ENCODE measurements around the gene ATF7.
"Not testable (repeated sequence)": the region's sequence is repeated elsewhere in the genome, so short reads cannot be mapped to it uniquely, and the experiment has no call there.

Gene ATF7

DNA sequence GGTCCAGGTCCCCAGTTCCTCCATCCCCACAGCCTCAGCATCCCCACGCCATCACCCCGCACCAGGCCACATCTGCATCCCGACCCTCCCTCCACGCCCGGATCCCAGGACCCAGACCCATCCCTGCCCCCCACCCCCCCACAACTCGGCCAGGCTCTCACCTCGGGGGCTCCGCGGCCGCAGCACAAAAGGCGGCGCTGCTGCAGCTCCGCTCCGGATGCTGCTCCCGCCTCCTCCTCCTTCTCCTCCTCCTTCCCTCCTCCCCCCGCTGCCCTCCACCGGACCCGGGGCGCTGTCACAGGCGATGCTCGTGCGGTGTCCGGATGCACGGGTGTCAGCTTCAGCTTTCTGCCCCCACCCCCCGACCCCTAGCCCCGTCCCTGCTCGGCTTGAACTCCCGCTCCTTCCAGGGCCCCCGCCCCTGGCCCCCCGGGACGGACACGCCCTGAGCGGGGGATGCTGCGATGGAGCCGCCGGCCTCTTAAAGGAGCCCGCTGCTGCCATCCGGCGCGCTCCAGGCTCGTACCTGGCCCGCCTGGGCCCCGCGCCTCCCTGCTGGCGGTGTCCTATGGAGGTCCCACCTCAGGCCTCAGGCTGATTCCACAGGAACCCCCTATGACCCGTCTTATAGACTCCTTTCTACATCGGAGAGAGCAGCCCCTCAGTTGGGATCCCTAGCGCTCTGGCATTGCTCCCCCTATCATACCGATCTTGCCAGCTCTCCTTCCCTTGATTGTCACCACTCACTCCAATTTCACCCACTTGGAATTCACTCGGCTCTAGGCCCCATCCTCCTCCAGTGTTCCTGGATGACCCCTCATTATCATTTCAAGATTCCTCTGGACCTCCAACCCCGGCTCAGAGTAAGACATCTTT is 126.7 kb downstream of the ATF7 start, which contains the start of gene MAP3K12:
Gene MAP3K12 (minus strand): TSS at position 193 of the 876 bp plus-strand sequence. CDS start 12,067 bp downstream, outside the sequence.
- peak; percentile 42 for DNase-seq

GRCh38 chr12:53498235-53498630 is 127.9 kb downstream of the ATF7 start:
- DNase-seq = no peak

- no peak for DNase-seq
These were observed 128.7 kb downstream of the ATF7 start for GRCh38 chr12:53497461-53497860.

DNA sequence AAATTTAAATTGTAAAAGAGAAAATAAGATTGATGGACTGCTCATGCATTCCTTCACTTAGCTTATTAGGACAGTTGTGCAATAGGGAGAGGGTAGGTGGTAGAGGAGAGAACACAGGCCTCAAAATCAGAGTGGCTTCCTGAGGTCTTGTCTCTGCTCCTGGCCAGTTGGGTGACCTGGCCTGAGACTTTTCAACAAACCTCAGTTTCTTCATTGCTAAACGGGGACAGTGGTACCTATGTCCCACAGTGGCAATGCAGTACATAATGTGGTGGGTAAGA is 129.5 kb downstream of the ATF7 start:
- no peak for DNase-seq

- DNase-seq = no peak
These were observed 130.1 kb downstream of the ATF7 start for GRCh38 chr12:53495903-53496751.

DNA sequence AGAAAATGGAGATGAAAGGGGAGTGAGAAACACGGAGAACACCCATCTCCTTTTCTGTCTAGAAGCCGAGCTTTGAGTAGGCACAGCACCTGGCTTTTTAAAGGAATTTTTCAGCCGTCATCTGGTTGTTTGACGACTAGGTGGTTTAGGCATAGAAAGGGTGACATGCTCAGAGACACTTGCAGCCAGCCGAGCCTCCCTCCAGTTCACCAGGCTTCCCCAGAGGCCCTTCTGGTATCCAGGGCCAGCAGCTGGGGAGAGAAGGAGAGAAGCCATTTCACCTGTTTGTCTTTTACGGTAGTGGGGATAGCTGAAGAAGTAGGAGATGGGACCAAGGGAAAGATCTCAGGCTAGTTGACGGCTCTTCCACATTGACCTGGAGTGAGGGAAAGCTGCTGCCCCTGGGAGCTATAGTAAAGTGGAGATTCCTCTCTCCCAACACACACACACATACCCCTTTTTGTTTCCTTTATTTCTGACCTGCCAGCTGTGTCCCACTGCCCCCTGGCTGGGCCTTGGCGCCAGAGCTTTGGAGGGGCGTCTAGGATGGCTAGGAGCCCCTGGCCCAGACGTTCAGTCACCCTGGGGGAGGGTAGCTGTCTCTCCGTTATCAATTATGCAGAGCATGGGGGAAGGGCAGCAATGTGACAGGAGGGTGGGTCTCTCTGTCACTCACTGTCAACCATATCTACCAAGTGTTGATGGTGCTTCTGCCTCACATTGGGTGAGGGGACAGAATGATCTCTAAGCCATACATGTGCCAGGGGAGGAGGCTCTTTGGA is 132.4 kb downstream of the ATF7 start:
- no peak for DNase-seq

GRCh38 chr12:53492830-53493609 is 133.2 kb downstream of the ATF7 start:
- DNase-seq = peak; percentile 36

GRCh38 chr12:53492188-53492587 is 134.0 kb downstream of the ATF7 start:
- DNase-seq = no peak

GRCh38 chr12:53489242-53489864 is 136.8 kb downstream of the ATF7 start:
- no peak for DNase-seq

- no peak for DNase-seq
These were observed 139.3 kb downstream of the ATF7 start for GRCh38 chr12:53486736-53487487.

DNA sequence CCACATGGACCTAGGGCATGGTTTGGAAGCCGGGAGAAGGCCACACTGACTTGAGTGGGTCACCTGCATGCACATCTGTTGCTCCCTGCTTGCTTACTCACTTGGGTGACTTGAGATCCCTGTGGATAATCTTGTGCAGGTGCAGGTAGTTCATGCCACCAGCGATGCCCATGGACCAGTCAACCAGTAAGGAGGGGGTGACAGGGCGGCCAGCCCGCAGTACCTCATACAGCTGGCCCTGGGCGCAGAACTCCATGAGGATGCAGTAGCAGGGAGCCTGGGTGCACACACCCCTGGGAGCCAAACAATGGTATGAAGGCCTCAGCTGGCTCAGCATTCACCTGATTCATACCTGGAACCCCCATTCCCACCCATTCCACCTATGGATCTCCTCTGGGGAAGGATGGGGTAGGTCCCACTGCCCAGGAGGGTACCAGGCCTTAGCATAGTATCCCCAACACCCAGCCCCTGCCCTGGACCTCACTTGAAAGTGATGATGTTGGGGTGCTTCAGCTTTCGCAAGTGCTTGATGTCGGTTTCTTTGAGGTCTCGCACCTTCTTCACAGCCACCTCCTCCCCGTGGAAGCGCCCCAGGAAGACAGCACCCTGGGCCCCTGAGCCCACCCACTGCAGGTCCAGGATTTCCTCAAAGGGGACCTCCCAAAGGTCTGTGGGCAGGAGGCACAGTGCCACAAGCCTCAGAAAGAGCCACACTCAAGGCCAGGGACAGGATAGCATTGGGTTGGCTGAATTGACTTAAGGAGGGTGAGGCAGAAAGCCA is 140.0 kb downstream of the ATF7 start:
- no peak for DNase-seq

DNA sequence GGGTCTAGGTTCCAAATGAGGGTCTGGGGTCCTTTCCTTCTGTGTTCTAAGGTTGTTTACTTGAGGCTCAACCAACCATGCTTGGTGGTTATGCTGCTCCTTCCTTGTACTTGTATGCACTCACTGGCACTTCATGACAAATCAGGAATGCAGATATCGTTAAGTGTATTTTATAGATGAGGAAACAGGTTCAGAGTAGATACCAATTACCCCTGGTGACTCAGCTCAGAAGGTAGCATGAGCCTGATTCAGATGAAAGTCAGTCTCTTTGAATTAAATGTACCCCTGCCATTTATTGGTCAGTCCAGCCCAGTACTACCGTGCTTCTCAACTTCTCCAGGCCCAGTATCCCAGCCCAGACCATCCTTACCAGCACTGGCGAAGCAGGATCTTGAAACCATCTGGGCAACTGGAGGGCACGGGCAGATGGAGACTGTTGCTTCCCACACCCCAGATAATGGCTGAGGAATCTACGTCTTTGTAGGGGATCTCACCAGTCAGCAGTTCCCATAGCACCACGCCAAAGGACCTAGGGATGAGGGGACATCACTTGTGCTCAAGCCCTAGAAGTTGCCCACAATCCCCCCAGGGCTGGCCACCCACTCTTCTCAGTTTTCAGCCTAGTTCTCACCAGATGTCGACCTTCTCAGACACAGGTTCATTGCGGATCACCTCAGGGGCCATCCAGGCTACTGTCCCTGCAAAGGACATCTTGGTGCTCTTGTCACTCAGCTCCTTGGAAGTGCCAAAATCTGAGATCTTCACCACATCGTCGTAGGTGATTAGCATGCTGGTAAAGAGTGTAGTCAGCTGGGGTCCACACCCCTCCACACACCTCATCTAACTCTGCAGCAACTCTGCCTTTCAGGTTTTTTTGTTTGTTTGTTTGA is 141.3 kb downstream of the ATF7 start:
- DNase-seq = no peak

DNA sequence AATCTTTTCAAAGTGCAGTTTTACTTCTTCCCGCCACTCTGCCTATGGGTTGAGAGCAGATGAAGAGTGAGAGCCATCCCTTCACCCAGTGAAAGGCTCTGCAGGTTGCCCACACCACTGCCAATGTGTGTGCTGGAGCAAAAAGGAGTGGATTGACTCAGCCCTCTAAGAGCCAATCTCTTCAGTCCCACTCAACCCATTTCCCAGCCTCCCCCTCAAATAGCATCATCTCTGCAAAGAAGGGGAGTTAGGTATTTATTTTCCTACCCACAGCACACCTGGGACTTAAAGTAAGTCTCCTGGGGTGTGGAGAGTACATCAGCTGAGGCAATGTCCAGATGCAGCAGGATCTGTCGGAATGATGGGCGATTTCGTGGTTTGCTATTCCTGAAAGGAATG is 142.2 kb downstream of the ATF7 start:
- DNase-seq = no peak

GRCh38 chr12:53483225-53483978 is 142.8 kb downstream of the ATF7 start:
- DNase-seq = no peak

- DNase-seq = no peak
These were observed 143.5 kb downstream of the ATF7 start for GRCh38 chr12:53482626-53483168.

DNA sequence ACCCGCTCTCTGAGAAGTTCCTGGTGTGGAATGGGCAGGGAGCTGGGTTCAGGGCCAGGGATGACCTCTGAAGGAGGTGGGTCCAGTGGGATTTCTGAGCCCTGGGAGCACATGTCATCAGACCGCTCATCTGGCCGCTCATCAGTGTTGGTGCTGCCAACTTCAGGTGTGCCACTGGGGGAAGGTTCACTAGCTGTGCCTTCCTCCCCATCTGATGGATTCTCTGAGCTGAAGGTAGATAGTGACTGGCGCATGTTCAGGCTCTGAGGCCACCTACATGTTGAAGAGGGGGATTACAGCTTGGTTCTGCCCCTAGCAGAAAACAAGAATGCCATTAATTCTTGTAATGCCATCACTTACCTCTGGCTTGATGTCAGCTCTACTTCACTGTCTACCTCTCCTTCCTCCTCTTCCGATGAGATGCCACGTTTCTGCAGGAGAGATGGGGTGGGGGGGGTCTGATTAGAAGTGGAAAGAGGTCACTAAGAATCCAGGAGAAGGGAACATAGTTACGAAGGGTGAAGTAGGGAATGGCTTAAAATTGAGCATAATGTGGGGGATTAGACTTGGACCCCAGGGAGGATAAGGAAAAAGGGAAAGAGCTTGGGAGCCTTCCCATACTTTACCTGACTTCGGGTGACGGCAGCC is 144.1 kb downstream of the ATF7 start:
- DNase-seq = no peak

DNA sequence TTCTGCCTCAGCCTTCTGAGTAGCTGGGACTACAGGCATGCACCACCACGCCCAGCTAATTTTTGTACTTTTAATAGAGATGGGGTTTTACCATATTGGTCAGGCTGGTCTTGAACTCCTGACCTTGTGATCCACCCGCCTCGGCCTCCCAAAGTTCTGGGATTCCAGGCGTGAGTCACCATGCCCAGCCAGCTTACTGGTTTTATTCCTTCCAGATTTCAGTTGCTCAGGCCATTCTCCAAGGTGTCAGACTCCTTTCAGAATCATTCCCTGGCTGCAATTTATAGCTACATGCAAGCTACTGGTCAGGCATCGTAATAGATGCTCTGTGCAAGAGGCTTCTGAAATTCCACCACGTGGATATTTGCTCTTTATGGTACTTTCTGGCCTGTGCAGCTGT is 144.7 kb downstream of the ATF7 start:
- not testable (repeated sequence) for DNase-seq
